Neural cell (in vitro differentiated cells): ENCODE data around the gene TMCC1.

ENCODE experiments used
- CTCF ChIP-seq: fragments of 450-650 bp; IDR thresholded peaks from 2 replicates; pipeline ENCODE4 v1.5.1; 2014; ENCODE audit warnings: antibody characterized with exemption, mild to moderate bottlenecking, moderate library complexity; ENCODE audit not compliant: poor library complexity, severe bottlenecking
- EP300 ChIP-seq: fragments of 450-650 bp; conservative IDR thresholded peaks from 2 replicates; pipeline ENCODE4 v1.6.1; 2014; ENCODE audit warnings: antibody characterized with exemption, mild to moderate bottlenecking, moderate library complexity; ENCODE audit not compliant: poor library complexity, severe bottlenecking
- SMC3 ChIP-seq: fragments of 450-650 bp; conservative IDR thresholded peaks from 2 replicates; pipeline ENCODE4 v1.6.1; 2014; ENCODE audit warnings: antibody characterized with exemption, mild to moderate bottlenecking, moderate library complexity; ENCODE audit not compliant: poor library complexity

DNA sequence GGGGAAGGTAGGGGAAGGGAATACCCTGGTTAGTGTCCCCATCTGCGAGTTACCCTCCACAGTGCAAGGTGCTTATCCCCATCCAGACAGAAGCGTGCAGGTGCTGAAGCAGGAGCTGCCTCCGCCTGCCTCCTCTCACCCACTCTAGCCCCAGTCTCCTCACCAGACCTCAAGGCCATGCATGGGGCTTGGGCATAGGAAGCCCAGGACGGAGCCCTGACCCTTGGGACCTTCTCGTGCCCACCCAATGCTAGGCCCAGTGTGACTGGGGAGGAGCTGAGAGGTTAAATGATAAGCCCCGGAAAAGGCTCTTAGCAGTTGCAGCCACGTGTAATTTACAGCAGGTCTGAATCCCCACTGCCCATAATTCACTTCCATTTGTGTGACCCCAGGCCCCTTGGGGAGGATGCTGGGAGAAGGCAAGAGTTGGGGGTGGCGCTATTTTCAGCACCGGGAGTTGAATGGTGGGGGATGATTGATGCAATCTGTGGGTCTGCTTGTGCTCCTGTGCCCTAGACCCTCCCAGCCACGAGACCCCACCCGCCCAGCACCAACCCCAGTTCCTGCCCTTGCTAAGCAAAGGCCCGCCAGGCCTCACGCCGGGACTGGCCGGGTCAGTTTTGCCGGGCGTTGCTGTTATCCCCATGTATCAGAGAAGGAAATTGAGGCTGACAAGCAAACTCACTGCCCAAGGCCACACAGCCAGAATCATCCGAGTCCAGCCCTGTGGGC lies 272.5 kb downstream of the TMCC1 start:
- no peak for TF ChIP-seq CTCF
- no peak for TF ChIP-seq SMC3
- TF ChIP-seq EP300: no peak
